Right lobe of liver (tissue), 6 donors: ENCODE data around the gene MRPL28. TPM values are rescaled to one million over a fixed set of nuclear protein-coding genes. Genes with fewer than 3 reads are reported as not detected.
"Not testable (repeated sequence)": the region's sequence is repeated elsewhere in the genome, so short reads cannot be mapped to it uniquely, and the experiment has no call there.

ENCODE experiments used
- ATAC-seq, 4 donors: fragments of 200-7000 bp; cut with Tn5 transposase; one replicate each; pipeline ENCODE4 v1.9.1; 2020; ENCODE audit warnings: mild to moderate bottlenecking in 4 of 4, moderate library complexity in 4 of 4
- DNase-seq, 3 donors: peaks; one replicate each; pipeline ENCODE4 v3.0.0-alpha.2; 2020
- H3K27ac ChIP-seq, 3 donors: fragments of 200-600 bp; one replicate each; pipeline ENCODE4 v1.8.0; 2022
- H3K27me3 ChIP-seq, 2 donors: fragments of 200-600 bp; one replicate each; pipeline ENCODE4 v1.8.0; 2022
- H3K36me3 ChIP-seq, 4 donors: fragments of 200-600 bp; sonication (generic) in 1 of 4; one replicate each; pipeline versions ENCODE4 v1.5.1 to v1.8.0; 2017 to 2022; ENCODE audit warnings: control low read depth in 1 of 4
- H3K4me1 ChIP-seq, 4 donors: fragments of 200-600 bp; sonication (generic) in 1 of 4; one replicate each; pipeline versions ENCODE4 v1.5.1 to v1.8.0; 2017 to 2022; ENCODE audit warnings: control low read depth in 1 of 4
- H3K4me3 ChIP-seq, 3 donors: fragments of 200-600 bp; one replicate each; pipeline ENCODE4 v1.8.0; 2022
- H3K9me3 ChIP-seq, 4 donors: fragments of 200-600 bp; sonication (generic) in 1 of 4; one replicate each; pipeline versions ENCODE4 v1.5.1 to v1.8.0; 2017 to 2022; ENCODE audit warnings: control low read depth in 1 of 4
- CTCF ChIP-seq, 4 donors: fragments of 200-600 bp in 3 of 4; fragments of 450-650 bp in 1 of 4; IDR thresholded peaks; one replicate each; pipeline versions ENCODE4 v1.5.1 to v1.8.0; 2016 to 2022; ENCODE audit warnings: antibody characterized with exemption in 4 of 4, mild to moderate bottlenecking in 2 of 4
- POLR2A ChIP-seq: fragments of 450-650 bp; IDR thresholded peaks from one replicate; pipeline ENCODE4 v1.6.1; 2017; ENCODE audit warnings: antibody characterized with exemption, mild to moderate bottlenecking
- whole genome bisulfite sequencing: methylation state at CpG from one replicate; pipeline ENCODE4 v1.1.6; 2018; ENCODE audit warnings: low coverage, low lambda C conversion rate; ENCODE audit not compliant: insufficient coverage; ENCODE audit errors: missing lambda C conversion rate; 5-methylcytosine and 5-hydroxymethylcytosine counted together
- intact Hi-C, 2 donors: fragments of 100-400 bp; cut with DNase I; formaldehyde crosslinking; loops; one replicate each; pipeline versions ENCODE4 v1.11.2 to v1.14.1; 2022
- total RNA-seq, 6 experiments: library from RNA; depleted of rRNA in 2 of 6; stranded (reverse); fragments of >200 nt in 2 of 6; fragmentation: NEBNext Ultra II Directional in 3 of 6; extraction: Animal tissue kit (Norgen Biotek cat#: 25700) in 3 of 6; gene quantifications; one replicate each; pipeline versions ENCODE4 v1.1.0 to v1.2.4, GENCODE V29; 2016 to 2023
- donor health status: DM: no; HTN: yes; CAD: no.
- donor health status: DM: no; HTN: no; CAD: no.
- donor health status: DM: no; HTN: no; CAD: no.
- donor health status: DM: no; HTN: yes; CAD: no.
- donor health status: DM: no; HTN: yes; CAD: no.

MRPL28 gene
- total RNA-seq, 6 experiments from 2014 or later: 29.9 to 64.7 (median 32.6) TPM

- Histone ChIP-seq H3K4me3 (no peak overlapping the region), H3K27me3 (no peaks in the 10 kb centered on the region), H3K4me1 (peaks cover 0 to 3% (median 2%) of the 10 kb centered on the region in 4 donors), H3K9me3 (no peaks in the 10 kb centered on the region), H3K36me3 (peaks cover 0 to 25% (median 0%) of the 10 kb centered on the region in 4 donors), H3K27ac (no peak overlapping the region)
- WGBS: 67% methylated on average over 5 of the region's 19 CpGs
- TF ChIP-seq CTCF (IDR thresholded peaks at IDR 0.05): no peak
- no peak for TF ChIP-seq POLR2A
- intact Hi-C loops: loop anchor here in 1 of 2 donors (10.0 kb wide), 1 partner anchor 130 kb away; the partner anchor contains the start of gene FAM234A
- ATAC-seq (no peak), DNase-seq (no peak)
Measured at GRCh38 chr16:364595-365491, 5.5 kb downstream of the MRPL28 start.

GRCh38 chr16:363766-364490 is 6.4 kb downstream of the MRPL28 start:
- WGBS: 23% methylated on average over 11 of the region's 24 CpGs
- Histone ChIP-seq H3K27me3 (no peaks in the 10 kb centered on the region), H3K27ac (no peak overlapping the region), H3K4me1 (no peaks in the 10 kb centered on the region), H3K36me3 (peaks cover 0 to 24% (median 0%) of the 10 kb centered on the region in 4 donors), H3K4me3 (no peak overlapping the region), H3K9me3 (no peaks in the 10 kb centered on the region)
- no peak for TF ChIP-seq POLR2A
- TF ChIP-seq CTCF (IDR thresholded peaks at IDR 0.05): no peak
- intact Hi-C loops: loop anchor here in 1 of 2 donors (10.0 kb wide), 1 partner anchor 129 kb away; the partner anchor contains the start of gene FAM234A
- ATAC-seq (no peak), DNase-seq (no peak)

GRCh38 chr16:363110-363765 is 7.1 kb downstream of the MRPL28 start:
- TF ChIP-seq POLR2A: no peak
- no peak for TF ChIP-seq CTCF (IDR thresholded peaks at IDR 0.05)

GRCh38 chr16:362702-362999 is 7.7 kb downstream of the MRPL28 start:
- peaks cover 0 to 11% (median 0%) of the 10 kb centered on the region in 4 donors for H3K36me3 ChIP-seq
- intact Hi-C loops: loop anchor here in 1 of 2 donors (10.0 kb wide), 1 partner anchor 128 kb away; the partner anchor contains the start of gene FAM234A
- not testable (repeated sequence) for H3K27ac ChIP-seq, DNase-seq, ATAC-seq, H3K4me3 ChIP-seq, H3K9me3 ChIP-seq, H3K4me1 ChIP-seq, H3K27me3 ChIP-seq
- no CpG with 5 or more reads among the region's 24 CpGs for WGBS

More at GRCh38 chr16:363110-363765, 7.1 kb downstream of the MRPL28 start:
- Histone ChIP-seq H3K9me3 (no peaks in the 10 kb centered on the region), H3K4me1 (no peaks in the 10 kb centered on the region), H3K4me3 (no peak overlapping the region), H3K27ac (no peak overlapping the region), H3K36me3 (peaks cover 0 to 17% (median 0%) of the 10 kb centered on the region in 4 donors), H3K27me3 (no peaks in the 10 kb centered on the region)
- ATAC-seq (no peak), DNase-seq (no peak)
- WGBS: 52% methylated on average over 5 of the region's 20 CpGs
- intact Hi-C loops: loop anchor here in 1 of 2 donors (10.0 kb wide), 1 partner anchor 128 kb away; the partner anchor contains the start of gene FAM234A
